ENCODE results near the gene S100PBP. TPM values are rescaled to one million over a fixed set of nuclear protein-coding genes. Genes with fewer than 3 reads are reported as not detected.

The S100PBP gene
- total RNA-seq, 1 experiment from 2014 or later: 50.1 TPM

- peak overlapping the region in 1 of 3 experiments; percentile 80; a peak in 2 of 7 replicates for H3K27ac Mint-ChIP-seq
- H3K27me3 Mint-ChIP-seq (ENCODE audit: low read depth): peaks cover 70% of the 10 kb centered on the region
- H3K23me2 ChIP-seq (ENCODE audit: insufficient read length, low read depth, low read length, poor library complexity, severe bottlenecking): peaks cover 8% of the 10 kb centered on the region
- H3K4me3 Mint-ChIP-seq: no peak overlapping the region
- no peak overlapping the region for H3K23ac ChIP-seq (ENCODE audit: insufficient read length, low read depth, low read length)
- no peak for TF ChIP-seq CTCF (conservative IDR thresholded peaks at IDR 0.05)
- peaks cover 16% of the 10 kb centered on the region; the same call in 1 of the 2 replicates for H3K27me3 ChIP-seq (ENCODE audit: insufficient read depth, low read length)
- peaks cover 12 to 29% of the 10 kb centered on the region in 2 experiments; a peak in 3 of 4 replicates for H3K4me1 Mint-ChIP-seq
- H3T11ph ChIP-seq (ENCODE audit: low read length): no peak overlapping the region
- no peak overlapping the region for H3K18ac ChIP-seq (ENCODE audit: insufficient read length, low read depth, low read length)
- H4K5ac ChIP-seq (ENCODE audit: insufficient read length, low read depth, low read length): no peak overlapping the region
- no peaks in the 10 kb centered on the region for H3K4me1 ChIP-seq (ENCODE audit: insufficient read depth, low read length)
- H4K20me1 ChIP-seq (ENCODE audit: control insufficient read depth, insufficient read depth, insufficient read length): peaks cover 3% of the 10 kb centered on the region
- no peak overlapping the region for H3K4ac ChIP-seq (ENCODE audit: low read depth, low read length)
- H2BK12ac ChIP-seq (ENCODE audit: insufficient read length, low read depth, low read length): no peak overlapping the region
- H2AK5ac ChIP-seq (ENCODE audit: insufficient read length, low read length): no peak overlapping the region
- H2BK5ac ChIP-seq (ENCODE audit: insufficient read length, low read length): no peak overlapping the region
- H2BK15ac ChIP-seq (ENCODE audit: low read depth, low read length): no peak overlapping the region
- WGBS (ENCODE audit: extremely low coverage, insufficient read length, low lambda C conversion rate): no CpG with 5 or more reads among the region's 5 CpGs
- peaks cover 5 to 8% of the 10 kb centered on the region in 2 experiments; a peak in 3 of 5 replicates for H3K9me3 Mint-ChIP-seq
- H3K79me1 ChIP-seq (ENCODE audit: insufficient read depth, low read depth, low read length, poor library complexity, severe bottlenecking): no peaks in the 10 kb centered on the region
- H3K9ac ChIP-seq (ENCODE audit: extremely low read depth, insufficient read length, low read length): no peak overlapping the region
- DNase-seq: no peak
- H2BK20ac ChIP-seq (ENCODE audit: low read depth, low read length, poor library complexity, severe bottlenecking): no peak overlapping the region
- no peak overlapping the region for H3K56ac ChIP-seq (ENCODE audit: insufficient read length, low read depth, low read length)
- H4K91ac ChIP-seq (ENCODE audit: insufficient read length, low read depth, low read length): no peak overlapping the region
- H3K4me2 ChIP-seq (ENCODE audit: insufficient read depth, insufficient read length, low read length): no peak overlapping the region
- H2AFZ ChIP-seq (ENCODE audit: low read length): no peak overlapping the region
- peaks cover 0 to 9% (median 0%) of the 10 kb centered on the region in 3 experiments; a peak in 2 of 7 replicates for H3K36me3 Mint-ChIP-seq (ENCODE audit: insufficient read depth in 1 of 3, low read depth in 3 of 3)
- no peaks in the 10 kb centered on the region for H3K9me3 ChIP-seq (ENCODE audit: control insufficient read depth, low read depth, low read length)
- H3K27ac ChIP-seq (ENCODE audit: insufficient read length, low read depth, low read length): no peak overlapping the region
- H4K8ac ChIP-seq (replicated peaks; ENCODE audit: insufficient read length, low read depth, low read length): no peak overlapping the region
- H3K14ac ChIP-seq (ENCODE audit: insufficient read depth, low read length): no peak overlapping the region
- H2BK120ac ChIP-seq (ENCODE audit: low read depth, low read length, poor library complexity, severe bottlenecking): no peak overlapping the region
- no peaks in the 10 kb centered on the region for H3K79me2 ChIP-seq (ENCODE audit: insufficient read depth, low read length)
Measured at GRCh38 chr1:32896451-32896850, 79.0 kb downstream of the S100PBP start.
